GM12878 (cell line): ENCODE data around the gene LDLRAD3. TPM values are rescaled to one million over a fixed set of nuclear protein-coding genes. Genes with fewer than 3 reads are reported as not detected.

Experiments
- ATAC-seq: fragments of 200-7000 bp; cut with Tn5 transposase; 3 replicates; pipeline ENCODE4 v1.9.1; 2020; ENCODE audit warnings: mild to moderate bottlenecking, moderate library complexity
- BruUV-seq: library from RNA; stranded (reverse); fragments of 400-500 nt; replicated peaks from 2 replicates; lab custom pipeline; 2021; lab: Mats Ljungman, UMichigan
- CTCF ChIA-PET: fragments of 300-600 bp; sonication (Branson Sonifier 250); formaldehyde crosslinking; extraction: SDS; loops from one replicate; lab custom pipeline; 2021; ENCODE audit warnings: inconsistent platforms; lab: Yijun Ruan, JAX
- POLR2A ChIA-PET: fragments of 350-600 bp; formaldehyde crosslinking; extraction: SDS; loops from one replicate; lab custom pipeline; 2021; ENCODE audit warnings: inconsistent platforms; lab: Charles Lee
- RAD21 ChIA-PET: fragments of 300-600 bp; sonication (Branson Sonifier 250); formaldehyde crosslinking; loops from one replicate; lab custom pipeline; 2023; ENCODE audit warnings: antibody characterized with exemption; ENCODE audit not compliant: unreplicated experiment; lab: Charles Lee
- SMC1A ChIA-PET: fragments of 300-600 bp; sonication (Branson Sonifier 250); formaldehyde crosslinking; loops from one replicate; lab custom pipeline; 2023; ENCODE audit not compliant: unreplicated experiment, uncharacterized antibody; lab: Charles Lee
- DNase-seq: peaks from one replicate; pipeline ENCODE4 v3.0.0-alpha.2; 2011; ENCODE audit warnings: low read depth, low spot score
- FAIRE-seq: peaks from 3 replicates; lab custom pipeline; 2011; peaks lifted over from hg19 to GRCh38; lab: Jason Lieb, UNC
- H2AFZ ChIP-seq: 2 replicates; pipeline ENCODE4 v1.6.0; 2011; ENCODE audit warnings: low read depth, low read length, control low read depth; ENCODE audit not compliant: control insufficient read depth
- H3K27ac ChIP-seq: 2 replicates; pipeline ENCODE4 v1.5.1; 2011; ENCODE audit warnings: control low read depth; ENCODE audit not compliant: control insufficient read depth, insufficient read depth
- H3K27me3 ChIP-seq, 2 experiments: replicated peaks in 1 of 2; 2 replicates each; pipeline versions ENCODE4 v1.6.0 to v1.6.1; 2011; ENCODE audit warnings: low read length in 1 of 2; ENCODE audit not compliant: control insufficient read depth in 2 of 2, insufficient read depth in 2 of 2
- H3K36me3 ChIP-seq, 2 experiments: 2 replicates each; pipeline ENCODE4 v1.5.1; 2011; ENCODE audit warnings: low read length in 1 of 2; ENCODE audit not compliant: control insufficient read depth in 2 of 2, insufficient read depth in 2 of 2
- H3K4me1 ChIP-seq: 2 replicates; pipeline ENCODE4 v1.6.1; 2011; ENCODE audit warnings: mild to moderate bottlenecking, low read length, moderate library complexity, mixed read lengths; ENCODE audit not compliant: control insufficient read depth, insufficient read depth
- H3K4me2 ChIP-seq: 2 replicates; pipeline ENCODE4 v1.6.0; 2011; ENCODE audit warnings: control low read depth; ENCODE audit not compliant: control insufficient read depth, insufficient read depth
- H3K4me3 ChIP-seq: fragments of 200-600 bp; sonication (generic); 2 replicates; pipeline ENCODE4 v1.5.1; 2016
- H3K79me2 ChIP-seq: 2 replicates; pipeline ENCODE4 v1.6.0; 2011; ENCODE audit warnings: low read length; ENCODE audit not compliant: control insufficient read depth, insufficient read depth
- H3K9ac ChIP-seq: 2 replicates; pipeline ENCODE4 v1.8.0; 2011; ENCODE audit warnings: low read length, control low read depth, mixed read lengths; ENCODE audit not compliant: control insufficient read depth, insufficient read depth
- H3K9me3 ChIP-seq: replicated peaks from 3 replicates; pipeline ENCODE4 v1.5.1; 2011; ENCODE audit warnings: mild to moderate bottlenecking, low read length; ENCODE audit not compliant: control insufficient read depth, insufficient read depth
- H4K20me1 ChIP-seq: 2 replicates; pipeline ENCODE4 v1.6.0; 2011; ENCODE audit not compliant: control insufficient read depth, insufficient read depth
- ASH2L ChIP-seq: fragments of 300-600, 200-600 bp; sonication (generic); IDR thresholded peaks from 2 replicates; pipeline ENCODE4 v1.6.1; 2017; ENCODE audit warnings: low read depth, mild to moderate bottlenecking, borderline replicate concordance
- BRCA1 ChIP-seq: IDR thresholded peaks from 2 replicates; pipeline ENCODE4 v1.6.1; 2011; ENCODE audit warnings: low read depth, low read length, improper control_type of control experiment
- CHD4 ChIP-seq: fragments of 200-600 bp; sonication (generic); IDR thresholded peaks from 2 replicates; pipeline ENCODE4 v1.6.1; 2016; ENCODE audit warnings: mild to moderate bottlenecking
- MYB ChIP-seq: fragments of 150-350 bp; IDR thresholded peaks from 2 replicates; pipeline ENCODE4 v1.6.1; 2014; ENCODE audit warnings: mild to moderate bottlenecking, low read depth, low read length, borderline replicate concordance
- NRF1 ChIP-seq: conservative IDR thresholded peaks from 2 replicates; pipeline ENCODE4 v1.6.1; 2011; ENCODE audit warnings: mild to moderate bottlenecking, low read depth, low read length, improper control_type of control experiment
- POLR2A ChIP-seq: IDR thresholded peaks from 2 replicates; pipeline ENCODE4 v1.6.1; 2011; ENCODE audit warnings: low read depth, mild to moderate bottlenecking, low read length
- RELA ChIP-seq: fragments of 450-650 bp; IDR thresholded peaks from 2 replicates; pipeline ENCODE4 v1.8.0; 2014; ENCODE audit warnings: borderline replicate concordance; ENCODE audit not compliant: partially characterized antibody
- TBL1XR1 ChIP-seq: IDR thresholded peaks from 2 replicates; pipeline ENCODE4 v1.6.1; 2012; ENCODE audit warnings: low read depth, low read length, improper control_type of control experiment
- WGBS: methylation state at CpG from one replicate; pipeline ENCODE4 v1.1.6; 2016; ENCODE audit warnings: low lambda C conversion rate; ENCODE audit not compliant: insufficient replicate concordance, insufficient coverage; ENCODE audit errors: missing lambda C conversion rate; 5-methylcytosine and 5-hydroxymethylcytosine counted together
- in situ Hi-C: fragments of 300-500 bp; cut with MboI; formaldehyde crosslinking; loops from 9 replicates; pipeline ENCODE4 v1.14.3; 2018; ENCODE audit warnings: mixed read lengths
- intact Hi-C: fragments of 100-400 bp; cut with micrococcal nuclease; formaldehyde crosslinking; loops from one replicate; pipeline ENCODE4 v1.14.2; 2022; ENCODE audit not compliant: unreplicated experiment
- polyA plus RNA-seq, 11 experiments: library from polyadenylated mRNA; depleted of rRNA in 4 of 11; unstranded in 6 of 11; stranded (reverse) in 5 of 11; fragments of >200 nt; fragmentation: Nextera tagmentation in 4 of 11; fragmentation: Illumina TruSeq in 1 of 11; extraction: Ambion mirVana in 4 of 11; extraction: Trizol in 1 of 11; gene quantifications; 1 replicate in 1 of 11; 2 replicates in 10 of 11; pipeline versions ENCODE4 v1.2.1 to v1.2.3, GENCODE V29; 2011 to 2016; ENCODE audit warnings: inconsistent platforms in 2 of 11, missing spikeins in 2 of 11, low read depth in 1 of 11
- total RNA-seq, 4 experiments: library from RNA; depleted of rRNA in 3 of 4; stranded (reverse); fragments of >200 nt in 3 of 4; fragmentation: Illumina TruSeq in 1 of 4; extraction: Trizol in 1 of 4; gene quantifications; 2 replicates each; pipeline versions ENCODE4 v1.2.1 to v1.2.3, GENCODE V29; 2013 to 2021
- TF ChIP-seq, protein P1 (sequence below): IDR thresholded peaks from 2 replicates; pipeline ENCODE4 v1.6.1; 2011; ENCODE audit warnings: borderline replicate concordance, low read depth, mild to moderate bottlenecking, moderate library complexity, mixed read lengths, low read length; ENCODE audit not compliant: insufficient read depth; ENCODE audit errors: extremely low read length

Gene LDLRAD3
- total and polyA plus RNA-seq, 10 of the 15 experiments (the other 5 are each of a cell fraction or from before 2014, with no cell fraction given), result 2.5 to 17.2 (median 10.7) TPM

DNA sequence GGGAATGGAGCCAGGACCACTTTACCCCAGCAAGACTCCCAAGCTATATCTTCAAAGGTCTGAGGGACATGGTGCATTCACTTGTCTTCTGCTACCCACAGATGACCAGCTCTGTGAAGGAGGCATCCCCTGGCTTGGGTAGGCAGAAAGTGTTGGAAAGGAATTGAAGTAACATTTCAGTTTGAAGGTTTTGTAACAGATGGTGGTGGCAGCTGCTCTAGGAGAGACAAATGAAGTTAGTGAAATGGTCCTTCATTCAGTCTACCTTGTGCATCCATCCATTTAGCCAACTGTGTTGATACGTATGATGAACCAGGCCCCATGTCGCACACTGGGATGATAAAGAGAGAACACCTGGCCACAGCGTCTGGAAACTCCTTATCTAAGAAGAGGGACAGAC, 204.8 kb downstream of the LDLRAD3 start:
- Histone ChIP-seq H3K27ac (no peak overlapping the region), H3K4me3 (no peak overlapping the region), H4K20me1 (no peaks in the 10 kb centered on the region), H3K9me3 (no peaks in the 10 kb centered on the region), H3K9ac (no peak overlapping the region), H3K79me2 (no peaks in the 10 kb centered on the region), H3K36me3 (no peaks in the 10 kb centered on the region), H3K4me1 (no peaks in the 10 kb centered on the region), H3K4me2 (no peak overlapping the region), H3K27me3 (no peaks in the 10 kb centered on the region), H2AFZ (no peak overlapping the region)
- intact Hi-C loops, result no loop called here
- SMC1A ChIA-PET, result no interaction called here
- ATAC-seq (no peak), FAIRE-seq (no peak), DNase-seq (no peak)
- BruUV-seq, result no TSS peak
- CTCF ChIA-PET, result interaction anchor here (1.2 to 4.1 kb wide), 2 partner anchors 327 to 535 kb away, joined by 4 to 18 read pairs; no protein-coding TSS in a partner anchor
- RAD21 ChIA-PET, result no interaction called here
- in situ Hi-C loops, result no loop called here
- POLR2A ChIA-PET, result interaction anchor here (0.6 kb wide), 1 partner anchor 166 kb away, joined by 5 read pairs; no protein-coding TSS in a partner anchor
- WGBS, result 78% methylated on average over 3 of the region's 3 CpGs
- TF ChIP-seq POLR2A, result no peak
- no peak for TF ChIP-seq BRCA1
- TF ChIP-seq CHD4, result no peak
- TF ChIP-seq MYB, result no peak
- TF ChIP-seq ASH2L, result no peak
- TF ChIP-seq, protein P1, sequence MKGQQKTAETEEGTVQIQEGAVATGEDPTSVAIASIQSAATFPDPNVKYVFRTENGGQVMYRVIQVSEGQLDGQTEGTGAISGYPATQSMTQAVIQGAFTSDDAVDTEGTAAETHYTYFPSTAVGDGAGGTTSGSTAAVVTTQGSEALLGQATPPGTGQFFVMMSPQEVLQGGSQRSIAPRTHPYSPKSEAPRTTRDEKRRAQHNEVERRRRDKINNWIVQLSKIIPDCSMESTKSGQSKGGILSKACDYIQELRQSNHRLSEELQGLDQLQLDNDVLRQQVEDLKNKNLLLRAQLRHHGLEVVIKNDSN, result no peak
- no peak for TF ChIP-seq NRF1
- TF ChIP-seq TBL1XR1, result no peak
- no peak for TF ChIP-seq RELA
